HepG2 (cell line): ENCODE results near the gene MME. TPM values are rescaled to one million over a fixed set of nuclear protein-coding genes. Genes with fewer than 3 reads are reported as not detected.

ENCODE experiments used
- ATAC-seq: fragments of 200-7000 bp; cut with Tn5 transposase; 3 replicates; pipeline ENCODE4 v1.9.1; 2020; ENCODE audit warnings: mild to moderate bottlenecking, moderate library complexity
- BruUV-seq: library from RNA; stranded (reverse); fragments of 400-500 nt; replicated peaks from 2 replicates; lab custom pipeline; 2021; lab: Mats Ljungman, UMichigan
- CTCF ChIA-PET: fragments of 300-600 bp; formaldehyde crosslinking; extraction: SDS; loops from one replicate; lab custom pipeline; 2021; ENCODE audit warnings: low total read pairs, inconsistent platforms, low intra/inter-chr PET ratio; lab: Yijun Ruan, JAX
- POLR2A ChIA-PET: fragments of 350-600 bp; sonication (Branson Sonifier 250); formaldehyde crosslinking; loops from one replicate; lab custom pipeline; 2020; ENCODE audit warnings: antibody characterized with exemption, inconsistent platforms; lab: Yijun Ruan, JAX
- DNase-seq: peaks from one replicate; pipeline ENCODE4 v3.0.0-alpha.2; 2015; ENCODE audit warnings: low spot score
- FAIRE-seq: peaks from 3 replicates; lab custom pipeline; 2011; peaks lifted over from hg19 to GRCh38; lab: Jason Lieb, UNC
- H2AFZ ChIP-seq: one replicate; pipeline ENCODE4 v1.6.1; 2011; ENCODE audit warnings: low read length, inconsistent platforms
- H3K27ac ChIP-seq: fragments of 300-600 bp; 3 replicates; pipeline ENCODE4 v1.8.0; 2011; ENCODE audit warnings: mixed run types, mild to moderate bottlenecking, mixed read lengths, low read length, inconsistent platforms; ENCODE audit not compliant: insufficient read depth; ENCODE audit errors: extremely low read length
- H3K27me3 ChIP-seq, 2 experiments: fragments of 200-600 bp in 1 of 2; 2 replicates in 1 of 2; 3 replicates in 1 of 2; pipeline versions ENCODE4 v1.6.0 to v1.8.0; 2011; ENCODE audit warnings: low read length in 2 of 2, mild to moderate bottlenecking in 2 of 2, moderate library complexity in 2 of 2, inconsistent platforms in 1 of 2; ENCODE audit not compliant: insufficient read depth in 2 of 2, control insufficient read depth in 1 of 2
- H3K36me3 ChIP-seq, 2 experiments: fragments of 200-600 bp in 1 of 2; replicated peaks in 1 of 2; 2 replicates in 1 of 2; 3 replicates in 1 of 2; pipeline versions ENCODE4 v1.5.1 to v1.8.0; 2011; ENCODE audit warnings: low read length in 2 of 2, inconsistent platforms in 1 of 2; ENCODE audit not compliant: insufficient read depth in 2 of 2, control insufficient read depth in 1 of 2
- H3K4me1 ChIP-seq: 2 replicates; pipeline ENCODE4 v1.5.1; 2012; ENCODE audit warnings: low read length, inconsistent platforms; ENCODE audit not compliant: insufficient read depth
- H3K4me2 ChIP-seq: 2 replicates; pipeline ENCODE4 v1.6.0; 2011; ENCODE audit warnings: low read depth, low read length, inconsistent platforms
- H3K4me3 ChIP-seq, 3 experiments: fragments of 200-600 bp in 1 of 3; sonication (generic), shearing (Covaris generic) in 1 of 3; replicated peaks in 1 of 3; 2 replicates each; pipeline ENCODE4 v1.5.1; 2011 to 2016; ENCODE audit warnings: low read length in 3 of 3, inconsistent platforms in 2 of 3, low read depth in 2 of 3, mild to moderate bottlenecking in 2 of 3, control low read depth in 1 of 3, mixed read lengths in 1 of 3; ENCODE audit not compliant: insufficient read depth in 1 of 3
- H3K79me2 ChIP-seq: one replicate; pipeline ENCODE4 v1.6.1; 2011; ENCODE audit warnings: low read length, inconsistent platforms; ENCODE audit not compliant: insufficient read depth
- H3K9ac ChIP-seq: 2 replicates; pipeline ENCODE4 v1.6.0; 2011; ENCODE audit warnings: mild to moderate bottlenecking, low read depth, low read length, inconsistent platforms; ENCODE audit not compliant: insufficient read depth
- H3K9me3 ChIP-seq: 2 replicates; pipeline ENCODE4 v1.5.1; 2012; ENCODE audit warnings: mild to moderate bottlenecking, low read length
- H4K20me1 ChIP-seq: 2 replicates; pipeline ENCODE4 v1.6.0; 2011; ENCODE audit warnings: inconsistent platforms, mild to moderate bottlenecking, low read length, moderate library complexity; ENCODE audit not compliant: insufficient read depth
- ARNT ChIP-seq: fragments of 450-650 bp; IDR thresholded peaks from 2 replicates; pipeline ENCODE4 v1.6.1; 2017
- YY1 ChIP-seq: IDR thresholded peaks from 2 replicates; pipeline ENCODE4 v1.6.1; 2011; ENCODE audit warnings: low read length, low read depth, moderate library complexity, mild to moderate bottlenecking; ENCODE audit not compliant: insufficient read depth, insufficient replicate concordance
- ZNF260 ChIP-seq: sonication (generic); formaldehyde crosslinking; IDR thresholded peaks from 2 replicates; pipeline ENCODE4 v1.4.0; 2020; ENCODE audit warnings: missing genetic modification reagents, low read depth, mild to moderate bottlenecking, borderline replicate concordance
- WGBS: methylation state at CpG from one replicate; pipeline ENCODE4 v1.1.6; 2017; ENCODE audit warnings: low lambda C conversion rate; 5-methylcytosine and 5-hydroxymethylcytosine counted together
- in situ Hi-C: cut with HindIII; loops from 2 replicates; pipeline ENCODE4 v1.10.0; 2017; ENCODE audit warnings: low pct_unique_long_range_greater_than_20kb; ENCODE audit not compliant: extremely low pct_ligation_motif_present
- intact Hi-C: fragments of 100-400 bp; cut with micrococcal nuclease; formaldehyde crosslinking; loops from one replicate; pipeline ENCODE4 v1.10.0; 2022; ENCODE audit not compliant: unreplicated experiment
- polyA plus RNA-seq, 8 experiments: library from polyadenylated mRNA; depleted of rRNA in 3 of 8; stranded (reverse) in 7 of 8; unstranded in 1 of 8; fragments of >200 nt; fragmentation: Illumina TruSeq in 4 of 8; extraction: Trizol in 4 of 8; gene quantifications; 2 replicates each; pipeline versions ENCODE4 v1.2.1 to v1.2.3, GENCODE V29; 2011 to 2016; ENCODE audit warnings: low read depth in 4 of 8, missing spikeins in 1 of 8, mixed read lengths in 1 of 8; ENCODE audit not compliant: insufficient read depth in 1 of 8
- total RNA-seq, 5 experiments: library from RNA; depleted of rRNA; stranded (reverse); fragments of >200 nt; fragmentation: Illumina TruSeq; extraction: Trizol; gene quantifications; 2 replicates each; pipeline ENCODE4 v1.2.3, GENCODE V29; 2016; ENCODE audit warnings: low read depth in 1 of 5
- TF ChIP-seq, protein P1 (sequence below), 2 experiments: fragments of 450-650 bp in 1 of 2; sonication (generic) in 1 of 2; formaldehyde crosslinking in 1 of 2; IDR thresholded peaks; 2 replicates each; pipeline versions ENCODE4 v1.6.1 to v1.8.0; 2016 to 2022; ENCODE audit warnings: antibody characterized with exemption in 1 of 2, mild to moderate bottlenecking in 1 of 2, missing genetic modification reagents in 1 of 2
- TF ChIP-seq, protein P2 (sequence below): sonication (generic); formaldehyde crosslinking; conservative IDR thresholded peaks from 2 replicates; pipeline ENCODE4 v1.5.0; 2020; ENCODE audit warnings: missing genetic modification reagents
- TF ChIP-seq, protein P3 (sequence below): sonication (generic); formaldehyde crosslinking; IDR thresholded peaks from 2 replicates; pipeline ENCODE4 v1.9.0; 2021; ENCODE audit warnings: missing genetic modification reagents, borderline replicate concordance
- TF ChIP-seq, protein P4 (sequence below): sonication (generic); formaldehyde crosslinking; IDR thresholded peaks from 2 replicates; pipeline ENCODE4 v1.5.1; 2020; ENCODE audit warnings: missing genetic modification reagents, mild to moderate bottlenecking, borderline replicate concordance

MME gene
- total and polyA plus RNA-seq, 2 of the 13 experiments (the other 11 are each of a cell fraction or from before 2014, with no cell fraction given), result not detected

DNA sequence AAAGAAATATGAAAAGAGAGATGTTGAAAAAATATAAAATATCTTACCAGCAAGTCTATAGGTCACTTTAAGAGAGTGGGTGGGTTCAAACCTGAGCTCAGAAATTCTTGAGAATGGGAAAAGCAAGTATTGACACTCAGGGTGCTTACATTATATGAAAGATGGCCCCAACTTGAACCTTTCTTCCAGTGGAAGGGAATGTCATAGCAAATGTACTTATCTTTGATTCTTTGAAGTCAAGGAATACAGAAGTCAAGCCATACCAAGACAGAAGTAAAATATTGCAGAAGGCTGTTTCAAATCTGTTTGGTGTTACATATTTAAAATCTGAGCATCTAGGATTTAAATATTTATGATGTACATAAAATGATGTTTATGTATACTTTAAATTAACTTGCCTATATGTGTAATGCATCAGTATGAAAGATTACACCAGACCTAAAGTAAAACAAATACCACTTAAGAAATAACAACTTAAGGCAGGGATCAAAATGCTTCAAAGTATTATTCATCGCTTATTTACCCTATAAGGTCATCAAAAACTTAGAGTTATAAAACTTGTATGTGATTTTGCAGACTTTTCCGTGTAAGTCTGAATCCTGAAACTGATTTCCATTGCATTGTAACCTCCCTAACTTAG, 8.7 kb downstream of the MME start:
- H3K9ac ChIP-seq, result no peak overlapping the region
- BruUV-seq, result no TSS peak
- no peak overlapping the region for H2AFZ ChIP-seq
- ChIA-PET CTCF (no interaction called here), POLR2A (no interaction called here)
- FAIRE-seq (no peak), DNase-seq (no peak), ATAC-seq (no peak)
- H3K36me3 ChIP-seq, result no peaks in the 10 kb centered on the region
- H3K27ac ChIP-seq, result no peak overlapping the region
- 21% methylated on average over 2 of the region's 2 CpGs for WGBS
- H3K27me3 ChIP-seq, result no peaks in the 10 kb centered on the region
- no peaks in the 10 kb centered on the region for H3K79me2 ChIP-seq
- H3K4me3 ChIP-seq, result no peak overlapping the region
- H3K4me1 ChIP-seq, result no peaks in the 10 kb centered on the region
- no peaks in the 10 kb centered on the region for H4K20me1 ChIP-seq
- no peaks in the 10 kb centered on the region for H3K9me3 ChIP-seq
- intact Hi-C loops, result loop anchor here (10.0 kb wide), 1 partner anchor 236 kb away; no protein-coding TSS in a partner anchor
- H3K4me2 ChIP-seq, result no peak overlapping the region
- in situ Hi-C loops, result no loop called here
- TF ChIP-seq YY1 (no peak), ZNF260 (CRISPR knock-in tag) (no peak), ARNT (no peak)
- TF ChIP-seq, protein P1, sequence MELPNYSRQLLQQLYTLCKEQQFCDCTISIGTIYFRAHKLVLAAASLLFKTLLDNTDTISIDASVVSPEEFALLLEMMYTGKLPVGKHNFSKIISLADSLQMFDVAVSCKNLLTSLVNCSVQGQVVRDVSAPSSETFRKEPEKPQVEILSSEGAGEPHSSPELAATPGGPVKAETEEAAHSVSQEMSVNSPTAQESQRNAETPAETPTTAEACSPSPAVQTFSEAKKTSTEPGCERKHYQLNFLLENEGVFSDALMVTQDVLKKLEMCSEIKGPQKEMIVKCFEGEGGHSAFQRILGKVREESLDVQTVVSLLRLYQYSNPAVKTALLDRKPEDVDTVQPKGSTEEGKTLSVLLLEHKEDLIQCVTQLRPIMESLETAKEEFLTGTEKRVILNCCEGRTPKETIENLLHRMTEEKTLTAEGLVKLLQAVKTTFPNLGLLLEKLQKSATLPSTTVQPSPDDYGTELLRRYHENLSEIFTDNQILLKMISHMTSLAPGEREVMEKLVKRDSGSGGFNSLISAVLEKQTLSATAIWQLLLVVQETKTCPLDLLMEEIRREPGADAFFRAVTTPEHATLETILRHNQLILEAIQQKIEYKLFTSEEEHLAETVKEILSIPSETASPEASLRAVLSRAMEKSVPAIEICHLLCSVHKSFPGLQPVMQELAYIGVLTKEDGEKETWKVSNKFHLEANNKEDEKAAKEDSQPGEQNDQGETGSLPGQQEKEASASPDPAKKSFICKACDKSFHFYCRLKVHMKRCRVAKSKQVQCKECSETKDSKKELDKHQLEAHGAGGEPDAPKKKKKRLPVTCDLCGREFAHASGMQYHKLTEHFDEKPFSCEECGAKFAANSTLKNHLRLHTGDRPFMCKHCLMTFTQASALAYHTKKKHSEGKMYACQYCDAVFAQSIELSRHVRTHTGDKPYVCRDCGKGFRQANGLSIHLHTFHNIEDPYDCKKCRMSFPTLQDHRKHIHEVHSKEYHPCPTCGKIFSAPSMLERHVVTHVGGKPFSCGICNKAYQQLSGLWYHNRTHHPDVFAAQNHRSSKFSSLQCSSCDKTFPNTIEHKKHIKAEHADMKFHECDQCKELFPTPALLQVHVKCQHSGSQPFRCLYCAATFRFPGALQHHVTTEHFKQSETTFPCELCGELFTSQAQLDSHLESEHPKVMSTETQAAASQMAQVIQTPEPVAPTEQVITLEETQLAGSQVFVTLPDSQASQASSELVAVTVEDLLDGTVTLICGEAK (IDR thresholded peaks at IDR 0.05), result no peak
- TF ChIP-seq, protein P1 (CRISPR knock-in tag; IDR thresholded peaks at IDR 0.05), result no peak
- TF ChIP-seq, protein P2, sequence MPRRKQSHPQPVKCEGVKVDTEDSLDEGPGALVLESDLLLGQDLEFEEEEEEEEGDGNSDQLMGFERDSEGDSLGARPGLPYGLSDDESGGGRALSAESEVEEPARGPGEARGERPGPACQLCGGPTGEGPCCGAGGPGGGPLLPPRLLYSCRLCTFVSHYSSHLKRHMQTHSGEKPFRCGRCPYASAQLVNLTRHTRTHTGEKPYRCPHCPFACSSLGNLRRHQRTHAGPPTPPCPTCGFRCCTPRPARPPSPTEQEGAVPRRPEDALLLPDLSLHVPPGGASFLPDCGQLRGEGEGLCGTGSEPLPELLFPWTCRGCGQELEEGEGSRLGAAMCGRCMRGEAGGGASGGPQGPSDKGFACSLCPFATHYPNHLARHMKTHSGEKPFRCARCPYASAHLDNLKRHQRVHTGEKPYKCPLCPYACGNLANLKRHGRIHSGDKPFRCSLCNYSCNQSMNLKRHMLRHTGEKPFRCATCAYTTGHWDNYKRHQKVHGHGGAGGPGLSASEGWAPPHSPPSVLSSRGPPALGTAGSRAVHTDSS, result no peak
- TF ChIP-seq, protein P3, sequence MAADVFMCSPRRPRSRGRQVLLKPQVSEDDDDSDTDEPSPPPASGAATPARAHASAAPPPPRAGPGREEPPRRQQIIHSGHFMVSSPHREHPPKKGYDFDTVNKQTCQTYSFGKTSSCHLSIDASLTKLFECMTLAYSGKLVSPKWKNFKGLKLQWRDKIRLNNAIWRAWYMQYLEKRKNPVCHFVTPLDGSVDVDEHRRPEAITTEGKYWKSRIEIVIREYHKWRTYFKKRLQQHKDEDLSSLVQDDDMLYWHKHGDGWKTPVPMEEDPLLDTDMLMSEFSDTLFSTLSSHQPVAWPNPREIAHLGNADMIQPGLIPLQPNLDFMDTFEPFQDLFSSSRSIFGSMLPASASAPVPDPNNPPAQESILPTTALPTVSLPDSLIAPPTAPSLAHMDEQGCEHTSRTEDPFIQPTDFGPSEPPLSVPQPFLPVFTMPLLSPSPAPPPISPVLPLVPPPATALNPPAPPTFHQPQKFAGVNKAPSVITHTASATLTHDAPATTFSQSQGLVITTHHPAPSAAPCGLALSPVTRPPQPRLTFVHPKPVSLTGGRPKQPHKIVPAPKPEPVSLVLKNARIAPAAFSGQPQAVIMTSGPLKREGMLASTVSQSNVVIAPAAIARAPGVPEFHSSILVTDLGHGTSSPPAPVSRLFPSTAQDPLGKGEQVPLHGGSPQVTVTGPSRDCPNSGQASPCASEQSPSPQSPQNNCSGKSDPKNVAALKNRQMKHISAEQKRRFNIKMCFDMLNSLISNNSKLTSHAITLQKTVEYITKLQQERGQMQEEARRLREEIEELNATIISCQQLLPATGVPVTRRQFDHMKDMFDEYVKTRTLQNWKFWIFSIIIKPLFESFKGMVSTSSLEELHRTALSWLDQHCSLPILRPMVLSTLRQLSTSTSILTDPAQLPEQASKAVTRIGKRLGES, result no peak
- TF ChIP-seq, protein P4, sequence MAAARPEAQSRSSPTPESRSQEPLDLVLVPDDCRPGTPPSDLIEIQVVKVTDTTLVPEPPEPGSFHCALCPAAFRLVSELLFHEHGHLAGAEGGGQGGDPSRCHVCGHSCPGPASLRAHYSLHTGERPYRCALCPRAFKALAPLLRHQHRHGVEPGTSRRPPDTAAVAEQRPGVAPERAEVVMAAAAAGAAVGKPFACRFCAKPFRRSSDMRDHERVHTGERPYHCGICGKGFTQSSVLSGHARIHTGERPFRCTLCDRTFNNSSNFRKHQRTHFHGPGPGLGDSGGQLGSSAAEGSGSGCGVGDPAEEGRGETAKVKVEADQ (CRISPR knock-in tag), result no peak
